ENCODE data around the gene CLEC16A.

Gene CLEC16A

DNA sequence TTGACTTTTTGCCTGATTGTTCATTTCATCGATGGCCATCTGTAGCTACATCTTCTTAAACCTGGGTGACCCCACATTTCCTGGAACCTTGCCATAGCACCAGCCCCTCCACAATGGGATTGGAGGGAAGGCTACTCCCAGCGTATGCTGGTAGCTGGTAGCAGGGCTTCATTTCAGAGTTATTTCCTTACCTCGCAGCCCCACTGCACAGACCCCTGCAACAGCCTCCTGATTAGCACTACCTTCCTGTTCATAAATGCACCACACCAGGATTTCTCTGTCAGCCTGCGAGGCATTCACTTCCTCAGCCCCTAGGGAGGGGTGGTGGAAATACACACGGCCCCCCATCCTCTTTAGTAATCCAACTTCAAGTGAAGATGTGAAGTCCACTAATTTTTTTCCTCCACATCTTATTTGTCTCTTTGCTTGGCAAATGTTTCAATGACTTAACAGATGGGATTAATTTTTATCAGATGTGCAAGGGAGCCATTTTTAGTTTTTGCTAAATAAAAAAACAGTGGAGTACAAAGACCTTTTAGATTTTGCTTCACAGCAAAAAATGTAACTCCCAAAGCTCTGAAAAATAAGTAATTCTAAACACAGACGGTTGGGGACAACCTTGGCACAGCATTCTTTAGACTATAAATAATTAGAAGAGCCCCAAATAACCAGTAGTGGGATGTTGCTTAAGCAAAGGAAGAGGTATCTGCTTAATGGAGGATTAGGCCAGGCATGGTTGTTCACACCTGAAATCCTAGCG lies 76.6 kb downstream of the CLEC16A start:
- DNase-seq: no peak

GRCh38 chr16:11022002-11022401 lies 77.6 kb downstream of the CLEC16A start:
- DNase-seq: no peak

- DNase-seq: no peak
Measured at GRCh38 chr16:11023262-11024039, 79.1 kb downstream of the CLEC16A start.

GRCh38 chr16:11024333-11025053 lies 80.1 kb downstream of the CLEC16A start:
- no peak for DNase-seq

GRCh38 chr16:11025120-11025531 lies 80.8 kb downstream of the CLEC16A start:
- DNase-seq: no peak

DNA sequence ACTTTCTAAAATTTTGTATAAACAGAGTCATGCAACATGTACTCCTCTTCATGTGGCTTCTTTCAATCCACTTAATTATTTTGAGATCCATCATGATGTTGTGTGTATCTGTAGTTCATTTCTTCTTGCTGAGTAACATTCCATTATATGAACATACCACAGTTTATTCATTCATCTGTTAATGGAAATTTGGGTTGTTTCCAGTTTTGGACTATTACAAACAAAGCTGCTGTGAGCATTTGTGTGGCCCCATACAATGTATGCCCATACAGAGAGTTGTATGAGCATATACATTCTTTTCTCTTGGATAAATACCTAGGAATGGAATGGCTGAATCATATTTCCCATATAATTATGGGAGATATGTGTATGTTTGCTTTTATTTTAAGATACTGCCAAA lies 85.6 kb downstream of the CLEC16A start:
- DNase-seq: no peak

- DNase-seq: no peak
Measured at GRCh38 chr16:11030990-11031510, 86.7 kb downstream of the CLEC16A start.

GRCh38 chr16:11032000-11032921 lies 87.9 kb downstream of the CLEC16A start:
- no peak for DNase-seq

DNA sequence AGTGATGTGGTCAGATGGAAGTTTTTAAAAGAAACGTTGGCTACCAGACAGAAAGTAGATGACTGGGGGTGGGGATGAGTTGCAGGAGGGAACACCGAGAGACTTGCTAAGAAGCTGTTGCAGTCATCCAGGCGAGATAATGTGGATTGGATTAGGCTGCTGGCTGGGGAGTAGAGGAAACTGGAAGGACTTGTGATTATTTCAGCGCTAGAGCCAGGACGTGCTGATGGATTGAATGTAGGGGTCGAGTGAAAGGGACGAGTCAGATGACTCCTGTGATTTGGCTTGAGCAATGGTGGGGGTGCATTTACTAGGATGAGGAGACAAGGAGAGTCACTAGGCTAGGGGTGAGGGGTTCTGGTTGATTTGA lies 88.5 kb downstream of the CLEC16A start:
- DNase-seq: no peak

DNA sequence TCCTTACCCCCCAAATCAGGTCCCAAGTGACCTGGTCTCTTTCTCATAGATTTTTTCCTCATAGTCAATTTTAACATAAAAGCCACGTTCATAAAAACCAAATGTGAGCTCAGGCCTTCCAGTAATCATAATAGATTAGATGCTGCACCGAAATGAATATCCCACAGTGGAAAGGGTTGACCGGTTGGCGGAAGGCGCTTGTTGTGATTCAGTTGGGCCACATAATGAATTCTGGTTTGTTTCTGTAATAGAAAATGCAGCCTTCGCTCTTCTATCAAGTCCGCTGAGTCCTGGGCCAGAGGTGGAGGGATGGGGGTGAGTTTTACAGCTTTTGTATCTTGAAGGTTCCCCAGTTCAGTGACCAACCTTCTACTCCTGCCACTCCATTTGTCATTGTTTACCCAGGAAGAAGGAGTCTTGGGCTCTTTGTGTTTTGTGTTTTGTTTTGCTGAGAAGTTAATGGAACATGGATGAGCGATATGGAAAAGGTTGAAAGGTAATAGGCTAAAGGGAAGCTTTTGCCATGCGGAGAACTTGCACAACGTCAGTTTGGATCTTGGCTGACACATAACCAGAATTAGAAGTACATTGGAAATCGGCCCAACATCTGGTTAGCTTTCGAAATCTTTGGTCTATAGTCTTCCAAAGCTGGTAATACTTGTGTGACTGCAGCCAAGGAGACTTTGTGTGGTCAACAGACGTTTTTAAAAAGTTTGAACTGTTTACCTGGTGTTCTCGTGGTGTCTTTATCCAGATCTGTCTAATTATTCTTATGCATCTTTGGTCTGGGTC lies 89.5 kb downstream of the CLEC16A start:
- no peak for DNase-seq

DNA sequence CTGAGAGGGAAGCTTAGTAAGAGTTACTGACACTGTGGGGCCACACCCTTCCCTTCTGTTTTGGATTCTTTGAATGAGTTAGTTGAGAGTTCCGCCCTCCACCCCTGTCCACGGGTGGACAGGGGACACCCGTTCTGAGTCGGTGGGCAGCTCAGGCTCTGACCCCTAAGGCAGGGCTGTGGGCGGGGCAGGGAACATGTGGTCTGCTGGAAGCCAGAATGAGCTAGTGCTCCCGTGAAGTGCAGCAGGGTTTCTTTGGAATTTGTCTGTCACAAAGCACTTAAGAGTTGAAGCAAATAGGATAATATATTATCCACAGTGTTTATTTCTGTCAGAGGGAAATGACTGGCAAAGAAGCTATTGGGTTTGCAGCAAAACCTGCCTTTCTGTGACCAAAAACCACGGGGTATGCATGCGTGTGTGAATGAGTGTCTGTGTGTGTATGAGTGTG lies 90.1 kb downstream of the CLEC16A start:
- no peak for DNase-seq

GRCh38 chr16:11035096-11035495 lies 90.7 kb downstream of the CLEC16A start:
- no peak for DNase-seq

DNA sequence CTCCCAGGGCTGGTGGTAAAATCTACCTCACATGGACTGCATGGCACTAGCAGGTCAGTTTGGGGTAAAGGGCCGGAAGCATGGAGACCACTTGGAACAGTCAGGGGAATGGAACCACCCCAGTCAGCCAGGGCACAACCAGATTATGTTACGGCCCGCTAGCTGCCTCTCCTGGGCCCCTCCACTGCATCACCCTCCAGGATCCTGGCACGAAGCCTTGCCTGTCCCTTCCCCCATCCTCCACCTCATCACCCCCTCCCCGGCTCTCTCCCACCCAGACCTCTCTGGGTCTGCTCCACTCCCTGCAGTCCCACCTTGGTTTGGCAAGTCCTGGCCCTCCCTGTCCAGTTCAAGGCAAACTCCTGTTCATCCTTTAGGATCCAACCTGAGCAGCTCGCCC lies 91.7 kb downstream of the CLEC16A start:
- DNase-seq: no peak

- DNase-seq: no peak
Measured at GRCh38 chr16:11036868-11037410, 92.6 kb downstream of the CLEC16A start.

- no peak for DNase-seq
Measured at GRCh38 chr16:11038305-11038704, 93.9 kb downstream of the CLEC16A start.

DNA sequence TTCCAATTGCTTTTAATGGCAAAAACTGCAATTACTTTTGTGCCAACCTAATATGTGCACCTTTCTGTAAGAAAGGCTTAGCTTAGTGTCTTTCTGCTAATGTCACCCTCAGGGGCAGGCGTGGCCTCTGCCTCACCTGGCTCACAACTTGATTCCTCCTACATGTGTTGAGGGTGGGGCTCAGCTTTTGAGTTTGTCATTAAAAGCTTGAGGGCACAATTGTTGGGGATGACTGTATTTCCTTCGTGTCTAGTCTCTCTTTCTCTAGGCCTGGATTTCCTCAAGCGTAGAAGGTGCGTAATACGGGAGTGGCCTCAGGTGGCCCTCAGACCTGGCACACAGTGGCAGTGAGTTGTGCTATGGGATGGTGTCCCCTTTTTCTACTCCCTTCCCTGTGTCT lies 94.4 kb downstream of the CLEC16A start:
- no peak for DNase-seq

GRCh38 chr16:11039726-11040125 lies 95.4 kb downstream of the CLEC16A start:
- DNase-seq: no peak

DNA sequence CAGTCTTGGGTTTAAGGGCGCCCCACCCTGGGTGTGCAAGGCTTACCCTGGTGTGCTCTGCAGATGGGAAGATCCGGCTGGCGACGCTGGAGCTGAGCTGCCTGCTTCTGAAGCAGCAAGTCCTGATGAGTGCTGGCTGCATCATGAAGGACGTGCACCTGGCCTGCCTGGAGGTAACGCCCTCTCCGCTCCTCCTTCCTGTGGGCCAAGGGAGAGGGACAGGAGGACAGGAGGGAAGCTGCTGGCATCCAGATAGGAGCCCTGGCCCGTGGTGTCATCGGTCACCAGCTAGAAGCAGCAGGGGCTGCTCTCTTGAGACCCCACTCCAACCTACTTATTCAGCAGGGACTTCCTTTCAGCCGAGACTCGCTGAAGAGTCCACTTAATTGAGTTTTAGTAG lies 97.8 kb downstream of the CLEC16A start:
- DNase-seq: no peak

DNA sequence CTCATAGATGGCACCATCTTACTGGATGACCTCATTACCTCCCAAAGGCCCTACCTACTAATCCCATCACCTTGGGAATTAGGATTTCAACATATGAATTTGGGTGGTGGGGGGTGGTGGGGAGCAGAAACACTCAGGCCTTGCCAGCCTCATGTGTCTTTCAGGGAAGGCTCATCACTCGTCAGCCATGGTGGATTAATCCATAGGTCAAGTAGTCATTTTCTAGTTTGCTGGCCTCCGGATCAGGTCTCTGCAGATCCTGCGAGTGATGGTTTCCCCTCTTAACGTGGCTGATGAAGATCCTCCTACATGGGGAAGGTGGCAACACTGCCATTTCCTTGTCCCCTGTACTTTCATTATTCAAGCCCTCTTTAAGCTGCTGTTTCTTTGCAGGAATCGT lies 101.1 kb downstream of the CLEC16A start:
- no peak for DNase-seq

DNA sequence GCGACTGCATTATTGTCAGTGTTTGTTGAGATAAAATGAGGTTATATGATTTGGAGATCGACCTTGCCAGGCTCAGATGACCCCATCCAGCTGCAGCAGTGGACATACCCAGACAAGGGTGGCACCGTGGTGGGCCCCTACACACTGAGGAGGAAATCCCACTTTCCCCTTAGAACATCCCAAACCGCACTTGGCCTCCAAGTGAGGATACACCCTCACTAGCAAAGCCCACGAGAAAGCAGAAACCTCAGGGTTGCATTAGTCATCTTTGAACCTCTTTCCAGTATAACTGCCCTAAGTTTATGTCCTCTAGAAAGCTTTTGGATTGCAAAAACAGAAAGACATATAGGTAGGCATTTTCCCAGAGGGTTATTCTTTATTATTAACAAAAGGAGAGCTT lies 101.5 kb downstream of the CLEC16A start:
- no peak for DNase-seq

DNA sequence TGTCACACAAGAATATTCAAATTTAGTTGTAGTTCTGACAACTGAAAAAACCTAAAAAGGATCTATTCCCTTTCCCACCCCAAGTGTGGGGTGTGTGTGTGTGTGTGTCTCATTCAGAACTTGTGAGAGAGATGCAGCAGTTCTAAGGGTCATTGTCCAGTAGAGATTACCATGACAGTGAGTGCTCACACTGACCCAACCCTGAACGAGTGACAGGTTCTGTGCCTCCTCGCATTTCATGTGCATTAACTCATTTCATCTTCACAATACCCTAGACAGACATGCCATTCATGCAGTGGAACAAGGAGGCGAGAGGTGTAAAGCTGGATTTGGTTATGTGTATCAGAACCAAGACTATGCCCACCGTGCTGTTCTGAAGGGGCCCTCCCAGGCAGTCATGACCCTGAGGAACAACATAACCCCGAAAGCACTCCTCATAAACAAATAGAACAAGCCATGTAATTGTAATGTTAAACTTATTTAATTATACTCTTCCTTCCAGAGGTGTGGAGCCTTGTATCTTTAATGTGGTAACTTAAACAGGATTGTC lies 102.1 kb downstream of the CLEC16A start:
- no peak for DNase-seq
